GM23338 (cell line): ENCODE measurements around the gene LCOR. TPM values are rescaled to one million over a fixed set of nuclear protein-coding genes. Genes with fewer than 3 reads are reported as not detected.

Experiments
- ATAC-seq: fragments of 200-7000 bp; cut with Tn5 transposase; 3 replicates; pipeline ENCODE4 v1.9.1; 2020
- DNase-seq: peaks from one replicate; pipeline ENCODE4 v3.0.0-alpha.2; 2015; ENCODE audit warnings: low spot score
- H2AFZ ChIP-seq: fragments of 200-600 bp; sonication (generic); 2 replicates; pipeline ENCODE4 v1.8.0; 2016; ENCODE audit warnings: antibody characterized with exemption, mild to moderate bottlenecking, moderate library complexity
- H3F3A ChIP-seq: fragments of 200-600 bp; sonication (generic); replicated peaks from 2 replicates; pipeline ENCODE4 v1.8.0; 2017; ENCODE audit warnings: antibody characterized with exemption, mixed run types, low read depth
- H3K27ac ChIP-seq: fragments of 200-600 bp; sonication (generic); 2 replicates; pipeline ENCODE4 v1.6.1; 2016; ENCODE audit warnings: low read depth
- H3K27me3 ChIP-seq: fragments of 200-600 bp; sonication (generic); 2 replicates; pipeline ENCODE4 v1.8.0; 2016; ENCODE audit warnings: mild to moderate bottlenecking, mixed run types, moderate library complexity; ENCODE audit not compliant: insufficient read depth
- H3K36me3 ChIP-seq: fragments of 200-600 bp; sonication (generic); 2 replicates; pipeline ENCODE4 v1.8.0; 2016; ENCODE audit warnings: mild to moderate bottlenecking; ENCODE audit not compliant: insufficient read depth
- H3K4me1 ChIP-seq: fragments of 200-600 bp; sonication (generic); 2 replicates; pipeline ENCODE4 v1.8.0; 2016; ENCODE audit warnings: mild to moderate bottlenecking, moderate library complexity; ENCODE audit not compliant: insufficient read depth
- H3K4me2 ChIP-seq: fragments of 200-600 bp; sonication (generic); 2 replicates; pipeline ENCODE4 v1.7.1; 2017; ENCODE audit warnings: mixed run types
- H3K4me3 ChIP-seq: fragments of 200-600 bp; sonication (generic); 2 replicates; pipeline ENCODE4 v1.6.1; 2016; ENCODE audit warnings: mixed run types
- H3K79me2 ChIP-seq: fragments of 200-600 bp; sonication (generic); replicated peaks from 2 replicates; pipeline ENCODE4 v1.8.0; 2017; ENCODE audit warnings: mild to moderate bottlenecking; ENCODE audit not compliant: insufficient read depth
- H3K9me2 ChIP-seq: fragments of 200-600 bp; sonication (generic); 2 replicates; pipeline ENCODE4 v1.8.0; 2017; ENCODE audit not compliant: insufficient read depth
- H4K20me1 ChIP-seq: fragments of 200-600 bp; sonication (generic); replicated peaks from 2 replicates; pipeline ENCODE4 v1.8.0; 2017; ENCODE audit warnings: mild to moderate bottlenecking; ENCODE audit not compliant: insufficient read depth
- H3K27ac Mint-ChIP-seq: 2 replicates; pipeline ENCODE4 v1.8.0; 2020; ENCODE audit warnings: inconsistent platforms, mild to moderate bottlenecking, moderate library complexity, mixed read lengths
- H3K27me3 Mint-ChIP-seq: 3 replicates; pipeline ENCODE4 v1.8.0; 2022; ENCODE audit warnings: low read depth, mild to moderate bottlenecking, moderate library complexity, mixed read lengths, inconsistent platforms; ENCODE audit not compliant: insufficient read depth, poor library complexity
- H3K36me3 Mint-ChIP-seq: 3 replicates; pipeline ENCODE4 v1.8.0; 2021; ENCODE audit warnings: low read depth, mild to moderate bottlenecking, inconsistent platforms, moderate library complexity, mixed read lengths
- H3K4me1 Mint-ChIP-seq: 3 replicates; pipeline ENCODE4 v1.8.0; 2020; ENCODE audit warnings: mild to moderate bottlenecking, inconsistent platforms, mixed read lengths
- H3K4me3 Mint-ChIP-seq: 3 replicates; pipeline ENCODE4 v1.8.0; 2021; ENCODE audit warnings: moderate library complexity, mild to moderate bottlenecking, inconsistent platforms, mixed read lengths
- H3K9me3 Mint-ChIP-seq: 3 replicates; pipeline ENCODE4 v1.8.0; 2020; ENCODE audit warnings: moderate library complexity, mild to moderate bottlenecking, inconsistent platforms, mixed read lengths
- EZH2phosphoT487 ChIP-seq: fragments of 200-600 bp; sonication (generic); IDR thresholded peaks from one replicate; pipeline ENCODE4 v1.8.1; 2018; ENCODE audit warnings: antibody characterized with exemption; ENCODE audit not compliant: unreplicated experiment
- JUNB ChIP-seq: IDR thresholded peaks from one replicate; pipeline ENCODE4 v1.6.1; 2016; ENCODE audit warnings: antibody characterized with exemption; ENCODE audit not compliant: unreplicated experiment
- STAT1 ChIP-seq: IDR thresholded peaks from one replicate; pipeline ENCODE4 v1.6.1; 2016; ENCODE audit warnings: antibody characterized with exemption; ENCODE audit not compliant: unreplicated experiment
- polyA plus RNA-seq: library from polyadenylated mRNA; unstranded; fragments of >200 nt; fragmentation: Nextera tagmentation; extraction: Ambion mirVana; gene quantifications from 2 replicates; pipeline ENCODE4 v1.2.1, GENCODE V29; 2016
- total RNA-seq: library from RNA; depleted of rRNA; stranded (reverse); fragments of >200 nt; shearing (Covaris generic); gene quantifications from 2 replicates; pipeline ENCODE4 v1.2.3, GENCODE V29; 2014
- TF ChIP-seq, protein P1 (sequence below): fragments of 250-450 bp; sonication (Bioruptor Pico); IDR thresholded peaks from 2 replicates; pipeline ENCODE4 v1.5.0; 2020; ENCODE audit warnings: mild to moderate bottlenecking, moderate library complexity
- TF ChIP-seq, protein P2 (sequence below): IDR thresholded peaks from 2 replicates; pipeline ENCODE4 v1.6.1; 2016; ENCODE audit warnings: antibody characterized with exemption
- TF ChIP-seq, protein P3 (sequence below), 2 experiments: fragments of 200-600 bp in 1 of 2; sonication (generic) in 1 of 2; conservative IDR thresholded peaks; 2 replicates each; pipeline versions ENCODE4 v1.5.1 to v1.6.1; 2016 to 2017; ENCODE audit warnings: antibody characterized with exemption in 2 of 2, low read depth in 2 of 2, mild to moderate bottlenecking in 2 of 2, moderate library complexity in 1 of 2

LCOR gene
- total and polyA plus RNA-seq, 2 experiments from 2014 or later, result 6.9 to 14.9 TPM

DNA sequence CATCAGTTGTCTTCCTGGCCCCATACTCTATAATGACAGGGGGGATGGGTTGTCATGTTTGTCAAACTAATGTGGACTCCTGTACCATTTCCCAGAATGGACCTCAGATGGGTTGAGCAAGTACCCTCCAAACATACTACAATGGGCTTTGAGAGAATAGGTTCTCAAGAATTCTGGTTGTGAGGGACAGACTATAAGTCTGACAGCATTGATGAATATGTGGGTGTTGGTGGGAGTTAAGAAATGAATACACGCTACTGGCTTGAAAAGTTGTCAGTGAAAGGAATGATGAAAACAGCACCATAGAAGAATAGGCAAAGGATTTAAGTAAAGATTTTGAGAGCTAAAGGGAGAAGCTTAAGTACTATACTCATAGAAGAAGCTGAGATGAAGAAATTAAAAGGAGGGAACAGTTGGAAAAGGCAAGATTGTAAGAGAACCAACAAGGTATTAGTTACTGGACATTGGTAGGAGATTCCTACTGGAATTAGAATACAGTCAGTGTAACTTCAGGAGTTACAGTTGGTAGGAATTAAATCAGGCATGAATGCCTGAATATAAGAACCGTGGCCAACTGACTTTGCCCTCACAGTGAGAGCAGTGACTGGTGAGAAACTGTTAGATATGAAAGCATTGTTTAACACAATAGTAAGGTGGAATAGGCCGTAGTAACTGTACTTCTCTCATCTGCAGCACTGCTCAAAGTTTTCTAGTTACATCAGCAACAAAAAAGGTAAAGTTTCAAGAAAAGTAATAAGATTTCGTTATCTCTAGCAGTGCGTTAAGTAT is 86.3 kb downstream of the LCOR start (continued):
- TF ChIP-seq, protein P1, sequence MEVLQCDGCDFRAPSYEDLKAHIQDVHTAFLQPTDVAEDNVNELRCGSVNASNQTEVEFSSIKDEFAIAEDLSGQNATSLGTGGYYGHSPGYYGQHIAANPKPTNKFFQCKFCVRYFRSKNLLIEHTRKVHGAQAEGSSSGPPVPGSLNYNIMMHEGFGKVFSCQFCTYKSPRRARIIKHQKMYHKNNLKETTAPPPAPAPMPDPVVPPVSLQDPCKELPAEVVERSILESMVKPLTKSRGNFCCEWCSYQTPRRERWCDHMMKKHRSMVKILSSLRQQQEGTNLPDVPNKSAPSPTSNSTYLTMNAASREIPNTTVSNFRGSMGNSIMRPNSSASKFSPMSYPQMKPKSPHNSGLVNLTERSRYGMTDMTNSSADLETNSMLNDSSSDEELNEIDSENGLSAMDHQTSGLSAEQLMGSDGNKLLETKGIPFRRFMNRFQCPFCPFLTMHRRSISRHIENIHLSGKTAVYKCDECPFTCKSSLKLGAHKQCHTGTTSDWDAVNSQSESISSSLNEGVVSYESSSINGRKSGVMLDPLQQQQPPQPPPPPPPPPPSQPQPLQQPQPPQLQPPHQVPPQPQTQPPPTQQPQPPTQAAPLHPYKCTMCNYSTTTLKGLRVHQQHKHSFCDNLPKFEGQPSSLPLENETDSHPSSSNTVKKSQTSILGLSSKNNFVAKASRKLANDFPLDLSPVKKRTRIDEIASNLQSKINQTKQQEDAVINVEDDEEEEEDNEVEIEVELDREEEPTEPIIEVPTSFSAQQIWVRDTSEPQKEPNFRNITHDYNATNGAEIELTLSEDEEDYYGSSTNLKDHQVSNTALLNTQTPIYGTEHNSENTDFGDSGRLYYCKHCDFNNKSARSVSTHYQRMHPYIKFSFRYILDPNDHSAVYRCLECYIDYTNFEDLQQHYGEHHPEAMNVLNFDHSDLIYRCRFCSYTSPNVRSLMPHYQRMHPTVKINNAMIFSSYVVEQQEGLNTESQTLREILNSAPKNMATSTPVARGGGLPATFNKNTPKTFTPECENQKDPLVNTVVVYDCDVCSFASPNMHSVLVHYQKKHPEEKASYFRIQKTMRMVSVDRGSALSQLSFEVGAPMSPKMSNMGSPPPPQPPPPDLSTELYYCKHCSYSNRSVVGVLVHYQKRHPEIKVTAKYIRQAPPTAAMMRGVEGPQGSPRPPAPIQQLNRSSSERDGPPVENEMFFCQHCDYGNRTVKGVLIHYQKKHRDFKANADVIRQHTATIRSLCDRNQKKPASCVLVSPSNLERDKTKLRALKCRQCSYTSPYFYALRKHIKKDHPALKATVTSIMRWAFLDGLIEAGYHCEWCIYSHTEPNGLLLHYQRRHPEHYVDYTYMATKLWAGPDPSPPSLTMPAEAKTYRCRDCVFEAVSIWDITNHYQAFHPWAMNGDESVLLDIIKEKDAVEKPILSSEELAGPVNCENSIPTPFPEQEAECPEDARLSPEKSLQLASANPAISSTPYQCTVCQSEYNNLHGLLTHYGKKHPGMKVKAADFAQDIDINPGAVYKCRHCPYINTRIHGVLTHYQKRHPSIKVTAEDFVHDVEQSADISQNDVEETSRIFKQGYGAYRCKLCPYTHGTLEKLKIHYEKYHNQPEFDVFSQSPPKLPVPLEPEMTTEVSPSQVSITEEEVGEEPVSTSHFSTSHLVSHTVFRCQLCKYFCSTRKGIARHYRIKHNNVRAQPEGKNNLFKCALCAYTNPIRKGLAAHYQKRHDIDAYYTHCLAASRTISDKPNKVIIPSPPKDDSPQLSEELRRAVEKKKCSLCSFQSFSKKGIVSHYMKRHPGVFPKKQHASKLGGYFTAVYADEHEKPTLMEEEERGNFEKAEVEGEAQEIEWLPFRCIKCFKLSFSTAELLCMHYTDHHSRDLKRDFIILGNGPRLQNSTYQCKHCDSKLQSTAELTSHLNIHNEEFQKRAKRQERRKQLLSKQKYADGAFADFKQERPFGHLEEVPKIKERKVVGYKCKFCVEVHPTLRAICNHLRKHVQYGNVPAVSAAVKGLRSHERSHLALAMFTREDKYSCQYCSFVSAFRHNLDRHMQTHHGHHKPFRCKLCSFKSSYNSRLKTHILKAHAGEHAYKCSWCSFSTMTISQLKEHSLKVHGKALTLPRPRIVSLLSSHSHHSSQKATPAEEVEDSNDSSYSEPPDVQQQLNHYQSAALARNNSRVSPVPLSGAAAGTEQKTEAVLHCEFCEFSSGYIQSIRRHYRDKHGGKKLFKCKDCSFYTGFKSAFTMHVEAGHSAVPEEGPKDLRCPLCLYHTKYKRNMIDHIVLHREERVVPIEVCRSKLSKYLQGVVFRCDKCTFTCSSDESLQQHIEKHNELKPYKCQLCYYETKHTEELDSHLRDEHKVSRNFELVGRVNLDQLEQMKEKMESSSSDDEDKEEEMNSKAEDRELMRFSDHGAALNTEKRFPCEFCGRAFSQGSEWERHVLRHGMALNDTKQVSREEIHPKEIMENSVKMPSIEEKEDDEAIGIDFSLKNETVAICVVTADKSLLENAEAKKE (CRISPR knock-in tag), result no peak
- TF ChIP-seq, protein P2, sequence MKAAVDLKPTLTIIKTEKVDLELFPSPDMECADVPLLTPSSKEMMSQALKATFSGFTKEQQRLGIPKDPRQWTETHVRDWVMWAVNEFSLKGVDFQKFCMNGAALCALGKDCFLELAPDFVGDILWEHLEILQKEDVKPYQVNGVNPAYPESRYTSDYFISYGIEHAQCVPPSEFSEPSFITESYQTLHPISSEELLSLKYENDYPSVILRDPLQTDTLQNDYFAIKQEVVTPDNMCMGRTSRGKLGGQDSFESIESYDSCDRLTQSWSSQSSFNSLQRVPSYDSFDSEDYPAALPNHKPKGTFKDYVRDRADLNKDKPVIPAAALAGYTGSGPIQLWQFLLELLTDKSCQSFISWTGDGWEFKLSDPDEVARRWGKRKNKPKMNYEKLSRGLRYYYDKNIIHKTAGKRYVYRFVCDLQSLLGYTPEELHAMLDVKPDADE, result no peak
- TF ChIP-seq, protein P3, sequence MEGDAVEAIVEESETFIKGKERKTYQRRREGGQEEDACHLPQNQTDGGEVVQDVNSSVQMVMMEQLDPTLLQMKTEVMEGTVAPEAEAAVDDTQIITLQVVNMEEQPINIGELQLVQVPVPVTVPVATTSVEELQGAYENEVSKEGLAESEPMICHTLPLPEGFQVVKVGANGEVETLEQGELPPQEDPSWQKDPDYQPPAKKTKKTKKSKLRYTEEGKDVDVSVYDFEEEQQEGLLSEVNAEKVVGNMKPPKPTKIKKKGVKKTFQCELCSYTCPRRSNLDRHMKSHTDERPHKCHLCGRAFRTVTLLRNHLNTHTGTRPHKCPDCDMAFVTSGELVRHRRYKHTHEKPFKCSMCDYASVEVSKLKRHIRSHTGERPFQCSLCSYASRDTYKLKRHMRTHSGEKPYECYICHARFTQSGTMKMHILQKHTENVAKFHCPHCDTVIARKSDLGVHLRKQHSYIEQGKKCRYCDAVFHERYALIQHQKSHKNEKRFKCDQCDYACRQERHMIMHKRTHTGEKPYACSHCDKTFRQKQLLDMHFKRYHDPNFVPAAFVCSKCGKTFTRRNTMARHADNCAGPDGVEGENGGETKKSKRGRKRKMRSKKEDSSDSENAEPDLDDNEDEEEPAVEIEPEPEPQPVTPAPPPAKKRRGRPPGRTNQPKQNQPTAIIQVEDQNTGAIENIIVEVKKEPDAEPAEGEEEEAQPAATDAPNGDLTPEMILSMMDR (conservative IDR thresholded peaks at IDR 0.05; ENCODE audit: low read depth in 2 of 2), result no peak

DNA sequence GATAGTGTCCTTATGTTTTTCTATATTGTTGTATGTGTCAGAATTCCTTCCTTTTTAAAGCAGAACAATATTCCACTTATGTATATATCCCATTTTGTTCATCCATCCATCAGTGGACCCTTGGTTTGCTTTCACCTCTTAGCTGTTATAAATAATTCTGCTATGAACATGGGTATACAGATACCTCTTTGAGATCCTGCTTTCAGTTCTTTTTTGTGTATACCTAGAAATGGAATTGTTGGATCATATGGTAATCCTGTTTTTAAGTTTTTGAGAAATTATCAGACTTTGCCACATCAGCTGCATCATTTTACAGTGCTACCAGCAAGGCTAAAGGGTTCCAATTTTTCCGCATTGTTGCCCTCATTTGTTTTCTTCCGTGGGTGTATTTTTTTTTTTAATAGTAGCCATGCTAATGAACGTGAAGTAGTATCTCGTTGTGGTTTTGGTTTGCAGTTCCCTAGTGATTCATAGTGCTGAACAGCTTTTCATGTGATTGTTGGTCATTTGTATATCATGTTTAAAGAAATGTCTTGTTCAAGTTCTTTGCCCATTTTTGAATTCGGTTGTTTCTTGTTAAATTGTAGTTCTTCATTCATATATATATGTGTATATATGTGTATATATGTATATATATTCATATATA is 87.8 kb downstream of the LCOR start:
- DNase-seq, result no peak
- Mint-ChIP-seq H3K9me3 (no peaks in the 10 kb centered on the region), H3K4me1 (no peaks in the 10 kb centered on the region), H3K4me3 (no peak overlapping the region), H3K27ac (no peak overlapping the region), H3K27me3 (no peaks in the 10 kb centered on the region), H3K36me3 (peaks cover 3% of the 10 kb centered on the region; the same call in 2 of the 3 replicates)
- H3F3A ChIP-seq, result no peaks in the 10 kb centered on the region
- H3K27ac ChIP-seq, result no peak overlapping the region
- no peak overlapping the region for H3K4me3 ChIP-seq
- H2AFZ ChIP-seq, result no peak overlapping the region
- no peak for ATAC-seq
- no peak overlapping the region for H3K4me2 ChIP-seq
- no peaks in the 10 kb centered on the region for H3K36me3 ChIP-seq
- no peaks in the 10 kb centered on the region for H3K4me1 ChIP-seq
- no peaks in the 10 kb centered on the region for H3K27me3 ChIP-seq
- H4K20me1 ChIP-seq, result peaks cover 3% of the 10 kb centered on the region; the same call in 1 of the 2 replicates
- no peaks in the 10 kb centered on the region for H3K9me2 ChIP-seq
- H3K79me2 ChIP-seq, result peaks cover 7% of the 10 kb centered on the region
- TF ChIP-seq EZH2phosphoT487 (no peak), JUNB (no peak), STAT1 (no peak)
- TF ChIP-seq, protein P3 (conservative IDR thresholded peaks at IDR 0.05; ENCODE audit: low read depth in 2 of 2), result no peak
